SK-N-SH treated with all-trans-retinoic acid at 6 μM for 48 hours (cell line): ENCODE data around the gene PSEN2.

Source experiments
- ARNTL ChIP-seq: fragments of 450-650 bp; formaldehyde crosslinking; IDR thresholded peaks from 2 replicates; pipeline ENCODE4 v1.5.0; 2020; ENCODE audit warnings: low read depth, mild to moderate bottlenecking, moderate library complexity, borderline replicate concordance
- BACH2 ChIP-seq: fragments of 250-450 bp; sonication (Bioruptor Pico); IDR thresholded peaks from 2 replicates; pipeline ENCODE4 v1.9.0; 2021; ENCODE audit warnings: mild to moderate bottlenecking, borderline replicate concordance
- CREB5 ChIP-seq: fragments of 250-450 bp; sonication (Bioruptor Pico); IDR thresholded peaks from 2 replicates; pipeline ENCODE4 v1.5.1; 2020; ENCODE audit warnings: low read depth, mild to moderate bottlenecking, moderate library complexity
- CSDC2 ChIP-seq: fragments of 250-450 bp; sonication (Bioruptor Pico); IDR thresholded peaks from 2 replicates; pipeline ENCODE4 v1.5.0; 2020; ENCODE audit warnings: mild to moderate bottlenecking, moderate library complexity
- ESRRG ChIP-seq: fragments of 250-450 bp; sonication (Bioruptor Pico); IDR thresholded peaks from 2 replicates; pipeline ENCODE4 v1.6.1; 2021; ENCODE audit warnings: mild to moderate bottlenecking
- ISL1 ChIP-seq: fragments of 250-450 bp; sonication (Bioruptor Pico); IDR thresholded peaks from 2 replicates; pipeline ENCODE4 v2.1.2; 2022; ENCODE audit warnings: mild to moderate bottlenecking, moderate library complexity
- PATZ1 ChIP-seq: fragments of 250-450 bp; sonication (Bioruptor Pico); IDR thresholded peaks from 2 replicates; pipeline ENCODE4 v1.8.0; 2020; ENCODE audit warnings: mild to moderate bottlenecking, moderate library complexity, borderline replicate concordance
- POU6F1 ChIP-seq: fragments of 250-450 bp; sonication (Bioruptor Pico); IDR thresholded peaks from 2 replicates; pipeline ENCODE4 v1.8.0; 2021; ENCODE audit warnings: low read depth, mild to moderate bottlenecking, moderate library complexity, borderline replicate concordance
- RARB ChIP-seq: fragments of 250-450 bp; sonication (Bioruptor Pico); IDR thresholded peaks from 2 replicates; pipeline ENCODE4 v1.8.0; 2021; ENCODE audit warnings: mild to moderate bottlenecking, moderate library complexity
- SNAI2 ChIP-seq: fragments of 250-450 bp; sonication (Bioruptor Pico); IDR thresholded peaks from 2 replicates; pipeline ENCODE4 v1.5.0; 2020; ENCODE audit warnings: mild to moderate bottlenecking, moderate library complexity
- ZC3H10 ChIP-seq: fragments of 250-450 bp; sonication (Bioruptor Pico); IDR thresholded peaks from 2 replicates; pipeline ENCODE4 v1.5.1; 2021; ENCODE audit warnings: mild to moderate bottlenecking, moderate library complexity
- ZFP30 ChIP-seq: fragments of 450-650 bp; formaldehyde crosslinking; IDR thresholded peaks from 2 replicates; pipeline ENCODE4 v1.5.0; 2022; ENCODE audit warnings: mild to moderate bottlenecking, moderate library complexity
- ZNF8 ChIP-seq: fragments of 450-650 bp; formaldehyde crosslinking; IDR thresholded peaks from 2 replicates; pipeline ENCODE4 v1.5.0; 2020; ENCODE audit warnings: mild to moderate bottlenecking, moderate library complexity

GRCh38 chr1:226880372-226881287 is 10.2 kb downstream of the PSEN2 start:
- TF ChIP-seq PATZ1 = no peak
- TF ChIP-seq SNAI2 = no peak
- TF ChIP-seq ZFP30 (CRISPR knock-in tag) = no peak
- no peak for TF ChIP-seq ISL1
- no peak for TF ChIP-seq CREB5 (CRISPR knock-in tag)
- TF ChIP-seq ZC3H10 (CRISPR knock-in tag) = no peak
- TF ChIP-seq ARNTL (CRISPR knock-in tag) = no peak
- TF ChIP-seq RARB (CRISPR knock-in tag) = no peak
- no peak for TF ChIP-seq ZNF8 (CRISPR knock-in tag)
- TF ChIP-seq CSDC2 (CRISPR knock-in tag) = no peak
- no peak for TF ChIP-seq BACH2 (CRISPR knock-in tag)
- TF ChIP-seq POU6F1 = no peak
- TF ChIP-seq ESRRG (CRISPR knock-in tag) = no peak
